Aorta (tissue), 5 donors: ENCODE results near the gene NAV1. TPM values are rescaled to one million over a fixed set of nuclear protein-coding genes. Genes with fewer than 3 reads are reported as not detected.
A peak's percentile ranks its signal among the peaks of the same experiment; 100 is the strongest.

Source experiments
- ATAC-seq: fragments of 200-7000 bp; cut with Tn5 transposase; one replicate; pipeline ENCODE4 v1.9.1; 2022; ENCODE audit warnings: moderate library complexity; ENCODE audit not compliant: low FRiP score
- DNase-seq, 2 donors: peaks; one replicate each; pipeline ENCODE4 v3.0.0-alpha.2; 2020
- H3K27ac ChIP-seq, 2 donors: one replicate each; pipeline ENCODE4 v1.5.1; 2013; ENCODE audit warnings: low read length in 2 of 2, mild to moderate bottlenecking in 2 of 2, moderate library complexity in 2 of 2, control low read depth in 1 of 2, inconsistent platforms in 1 of 2, low read depth in 1 of 2
- H3K27me3 ChIP-seq, 2 donors: one replicate each; pipeline ENCODE4 v1.6.1; 2013; ENCODE audit warnings: control low read depth in 1 of 2, low read length in 1 of 2, mild to moderate bottlenecking in 1 of 2, moderate library complexity in 1 of 2; ENCODE audit not compliant: insufficient read depth in 2 of 2, control insufficient read depth in 1 of 2
- H3K36me3 ChIP-seq, 2 donors: one replicate each; pipeline ENCODE4 v1.6.1; 2013; ENCODE audit warnings: control low read depth in 1 of 2, low read length in 1 of 2, mild to moderate bottlenecking in 1 of 2; ENCODE audit not compliant: insufficient read depth in 2 of 2, control insufficient read depth in 1 of 2
- H3K4me1 ChIP-seq, 2 donors: one replicate each; pipeline ENCODE4 v1.6.1; 2013; ENCODE audit warnings: low read length in 2 of 2, control low read depth in 1 of 2, mild to moderate bottlenecking in 1 of 2, moderate library complexity in 1 of 2; ENCODE audit not compliant: insufficient read depth in 2 of 2, control insufficient read depth in 1 of 2
- H3K4me3 ChIP-seq, 2 donors: one replicate each; pipeline ENCODE4 v1.5.1; 2013; ENCODE audit warnings: low read length in 2 of 2, control low read depth in 1 of 2, mild to moderate bottlenecking in 1 of 2
- H3K9me3 ChIP-seq: one replicate; pipeline ENCODE4 v1.6.1; 2013; ENCODE audit warnings: mild to moderate bottlenecking, low read length; ENCODE audit not compliant: control insufficient read depth
- WGBS, 2 donors: extraction: QIAGEN DNeasy Blood & Tissue Kit; methylation state at CpG; one replicate each; pipeline ENCODE4 v1.1.7; 2013; 5-methylcytosine and 5-hydroxymethylcytosine counted together
- intact Hi-C, 2 donors: fragments of 100-400 bp; cut with DNase I; formaldehyde crosslinking; loops; one replicate each; pipeline versions ENCODE4 v1.14.2 to v1.15.0; 2022
- polyA plus RNA-seq, 2 donors: library from polyadenylated mRNA; stranded (reverse); fragments of 200-250 nt; gene quantifications; one replicate each; pipeline ENCODE4 v1.2.3, GENCODE V29; 2013
- total RNA-seq, 2 donors: library from RNA; stranded (reverse); fragmentation: NEBNext Ultra II Directional; extraction: Animal tissue kit (Norgen Biotek cat#: 25700); gene quantifications; one replicate each; pipeline ENCODE4 v1.2.1, GENCODE V29; 2021
- donor health status: healthy with polysubstance abuse.
- donor health status: Bipolar disorder and iron deficiency.
- donor health status: DM: no; HTN: no; CAD: no.
- donor health status: DM: no; HTN: no; CAD: no.
- donor health status: DM: yes; HTN: yes; CAD: no.

NAV1 gene
- total and polyA plus RNA-seq, 4 donors, result 8.3 to 236 (median 100) TPM

GRCh38 chr1:201501812-201502510, 37.0 kb upstream of the NAV1 start:
- DNase-seq (no peak), ATAC-seq (no peak)
- 41 to 55% methylated on average over 10 of the region's 10 CpGs for WGBS, 2 donors
- intact Hi-C loops, result no loop called here
- Histone ChIP-seq H3K27ac (peak overlapping the region; percentile 88 to 98), H3K4me1 (peaks cover 2% of the 10 kb centered on the region in 2 donors), H3K36me3 (peaks cover 0 to 2% of the 10 kb centered on the region in 2 donors), H3K4me3 (no peak overlapping the region), H3K27me3 (no peaks in the 10 kb centered on the region), H3K9me3 (no peaks in the 10 kb centered on the region)

GRCh38 chr1:201502511-201502857, 36.4 kb upstream of the NAV1 start:
- Histone ChIP-seq H3K27me3 (no peaks in the 10 kb centered on the region), H3K4me1 (peaks cover 2% of the 10 kb centered on the region in 2 donors), H3K4me3 (no peak overlapping the region), H3K9me3 (no peaks in the 10 kb centered on the region), H3K27ac (peak overlapping the region; percentile 88 to 98), H3K36me3 (peaks cover 0 to 2% of the 10 kb centered on the region in 2 donors)
- 75 to 77% methylated on average over 3 of the region's 3 CpGs for WGBS, 2 donors
- intact Hi-C loops, result no loop called here
- no peak for DNase-seq
- no peak for ATAC-seq

GRCh38 chr1:201503397-201504176, 35.3 kb upstream of the NAV1 start:
- H3K27me3 ChIP-seq, result no peaks in the 10 kb centered on the region
- H3K4me3 ChIP-seq, result peak overlapping the region in 1 of 2 donors; percentile 19
- intact Hi-C loops, result no loop called here
- WGBS, 2 donors, result 1 to 6% methylated on average over 13 of the region's 13 CpGs
- H3K27ac ChIP-seq, result peak overlapping the region; percentile 97
- H3K9me3 ChIP-seq, result no peaks in the 10 kb centered on the region
- no peaks in the 10 kb centered on the region for H3K36me3 ChIP-seq
- ATAC-seq (peak; percentile 43), DNase-seq (peak; percentile 69 to 86)
- H3K4me1 ChIP-seq, result peaks cover 2% of the 10 kb centered on the region in 2 donors

- H3K4me3 ChIP-seq, result peak overlapping the region; percentile 19 to 27
- ATAC-seq (no peak), DNase-seq (no peak)
- 4 to 13% methylated on average over 3 of the region's 3 CpGs for WGBS, 2 donors
- no peaks in the 10 kb centered on the region for H3K36me3 ChIP-seq
- intact Hi-C loops, result no loop called here
- H3K9me3 ChIP-seq, result no peaks in the 10 kb centered on the region
- H3K4me1 ChIP-seq, result peaks cover 2% of the 10 kb centered on the region in 2 donors
- H3K27ac ChIP-seq, result peak overlapping the region; percentile 97
- no peaks in the 10 kb centered on the region for H3K27me3 ChIP-seq
Measured at GRCh38 chr1:201504179-201504631, 34.7 kb upstream of the NAV1 start.

- no peak for DNase-seq
- no peaks in the 10 kb centered on the region for H3K27me3 ChIP-seq
- intact Hi-C loops, result no loop called here
- 17 to 31% methylated on average over 9 of the region's 9 CpGs for WGBS, 2 donors
- H3K27ac ChIP-seq, result peak overlapping the region; percentile 87 to 97
- no peaks in the 10 kb centered on the region for H3K9me3 ChIP-seq
- no peaks in the 10 kb centered on the region for H3K36me3 ChIP-seq
- no peak for ATAC-seq
- peak overlapping the region; percentile 79 to 92 for H3K4me3 ChIP-seq
- peaks cover 2% of the 10 kb centered on the region in 2 donors for H3K4me1 ChIP-seq
Measured at GRCh38 chr1:201504799-201505502, 34.0 kb upstream of the NAV1 start.

- intact Hi-C loops, result no loop called here
- peak overlapping the region; percentile 87 to 97 for H3K27ac ChIP-seq
- H3K36me3 ChIP-seq, result no peaks in the 10 kb centered on the region
- peaks cover 2% of the 10 kb centered on the region in 2 donors for H3K4me1 ChIP-seq
- no peaks in the 10 kb centered on the region for H3K27me3 ChIP-seq
- ATAC-seq (peak; percentile 21), DNase-seq (peak in 1 of 2 donors; percentile 71)
- H3K4me3 ChIP-seq, result peak overlapping the region; percentile 79 to 92
- no peaks in the 10 kb centered on the region for H3K9me3 ChIP-seq
- WGBS, 2 donors, result 0 to 1% methylated on average over 4 of the region's 4 CpGs
Measured at GRCh38 chr1:201505503-201505890, 33.4 kb upstream of the NAV1 start.

- no peaks in the 10 kb centered on the region for H3K27me3 ChIP-seq
- WGBS, 2 donors, result 2 to 5% methylated on average over 3 of the region's 3 CpGs
Measured at GRCh38 chr1:201506092-201506491, 32.8 kb upstream of the NAV1 start.

GRCh38 chr1:201506557-201507359, 32.2 kb upstream of the NAV1 start, which contains the start of gene CSRP1:
Gene CSRP1, minus strand, starts transcription at chr1:201507123. Its CDS starts 10,820 bp downstream, at chr1:201496303.
- WGBS, 2 donors, result 1% methylated on average over 67 to 71 of the region's 71 CpGs
- ATAC-seq (peak; percentile 91), DNase-seq (peak; percentile 94 to 97)
- H3K4me3 ChIP-seq, result peak within 1 kb of the TSS; percentile 79 to 92
- H3K9me3 ChIP-seq, result no peaks in the 10 kb centered on the region
- H3K36me3 ChIP-seq, result no peaks in the 10 kb centered on the region
- intact Hi-C loops, result no loop called here
- no peaks in the 10 kb centered on the region for H3K27me3 ChIP-seq
- H3K4me1 ChIP-seq, result peaks cover 0 to 2% of the 10 kb centered on the region in 2 donors
- H3K27ac ChIP-seq, result peak within 1 kb of the TSS; percentile 87 to 97

More at GRCh38 chr1:201506092-201506491, 32.8 kb upstream of the NAV1 start:
- intact Hi-C loops, result no loop called here
- Histone ChIP-seq H3K36me3 (no peaks in the 10 kb centered on the region), H3K4me3 (peak overlapping the region; percentile 79 to 92), H3K9me3 (no peaks in the 10 kb centered on the region), H3K27ac (peak overlapping the region; percentile 87 to 97), H3K4me1 (peaks cover 2% of the 10 kb centered on the region in 2 donors)
- no peak for ATAC-seq
- DNase-seq, result no peak
